ENCODE data around the gene RASL11A. TPM values are rescaled to one million over a fixed set of nuclear protein-coding genes. Genes with fewer than 3 reads are reported as not detected.

The RASL11A gene
- total RNA-seq, 2 donors from 2014 or later, result 0.95 to 1.1 TPM

GRCh38 chr13:27293076-27293691 lies 22.6 kb downstream of the RASL11A start:
- H3K27ac ChIP-seq (ENCODE audit: low read depth, low read length), result no peak overlapping the region
- H3K27me3 ChIP-seq (ENCODE audit: control insufficient read depth, insufficient read depth, low read length, poor library complexity, severe bottlenecking), result no peaks in the 10 kb centered on the region
- Mint-ChIP-seq H3K9me3 (peaks cover 2% of the 10 kb centered on the region), H3K27me3 (ENCODE audit: insufficient read depth) (peaks cover 3% of the 10 kb centered on the region), H3K27ac (no peak overlapping the region), H3K36me3 (ENCODE audit: low read depth) (no peaks in the 10 kb centered on the region), H3K4me1 (no peaks in the 10 kb centered on the region), H3K4me3 (no peak overlapping the region)
- no peaks in the 10 kb centered on the region for H3K36me3 ChIP-seq (ENCODE audit: control insufficient read depth, insufficient read depth, low read length)
- no peak overlapping the region for H3K4me3 ChIP-seq (ENCODE audit: low read length)
- H3K9ac ChIP-seq (ENCODE audit: extremely low read depth, low read length, poor library complexity, severe bottlenecking), result no peak overlapping the region
- no peaks in the 10 kb centered on the region for H3K9me3 ChIP-seq (ENCODE audit: control insufficient read depth, low read length)
- TF ChIP-seq CTCF (conservative IDR thresholded peaks at IDR 0.05), result no peak
- 87 to 90% methylated on average over 6 to 8 of the region's 8 CpGs for WGBS, 2 experiments (ENCODE audit: insufficient coverage in 1 of 2, insufficient read length in 1 of 2)
- H3K4me1 ChIP-seq (ENCODE audit: control insufficient read depth, insufficient read depth, low read length), result no peaks in the 10 kb centered on the region
- DNase-seq, result no peak

DNA sequence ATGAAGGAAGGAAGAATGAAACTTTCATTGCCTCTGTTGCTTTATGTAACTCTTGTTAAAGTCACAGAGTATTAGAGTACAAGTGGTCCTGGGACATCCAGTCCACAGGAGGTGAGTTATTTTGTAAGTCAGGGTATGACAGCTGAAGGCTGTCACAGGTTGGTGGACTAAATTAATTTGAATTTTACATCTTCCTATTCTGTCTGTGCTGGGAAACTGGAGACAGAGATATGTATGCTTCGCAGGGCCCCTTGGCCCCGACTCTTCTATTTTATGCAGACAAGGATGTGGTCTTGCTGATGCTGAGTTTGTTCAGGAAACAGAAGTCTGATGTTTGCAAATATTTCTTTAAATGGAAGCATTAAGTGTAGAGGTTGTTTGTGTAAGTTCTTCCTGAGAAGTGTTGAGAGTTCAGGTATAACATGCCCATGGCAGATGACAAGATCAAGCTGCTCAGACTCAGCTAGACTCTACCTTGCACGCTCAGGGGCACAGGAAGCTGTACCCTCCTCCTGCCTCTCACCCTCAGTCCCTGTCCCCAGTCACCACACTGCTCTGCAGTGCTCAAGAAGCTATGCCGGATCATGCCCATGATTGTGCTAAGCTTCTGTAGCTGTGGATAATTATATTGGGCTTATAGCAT lies 23.4 kb downstream of the RASL11A start:
- Histone ChIP-seq H3K4me3 (ENCODE audit: low read length) (no peak overlapping the region), H3K27ac (ENCODE audit: low read depth, low read length) (no peak overlapping the region), H3K27me3 (ENCODE audit: control insufficient read depth, insufficient read depth, low read length, poor library complexity, severe bottlenecking) (no peaks in the 10 kb centered on the region), H3K36me3 (ENCODE audit: control insufficient read depth, insufficient read depth, low read length) (no peaks in the 10 kb centered on the region), H3K4me1 (ENCODE audit: control insufficient read depth, insufficient read depth, low read length) (no peaks in the 10 kb centered on the region), H3K9ac (ENCODE audit: extremely low read depth, low read length, poor library complexity, severe bottlenecking) (no peak overlapping the region), H3K9me3 (ENCODE audit: control insufficient read depth, low read length) (no peaks in the 10 kb centered on the region)
- 87 to 89% methylated on average over 4 of the region's 4 CpGs for WGBS, 2 experiments (ENCODE audit: insufficient coverage in 1 of 2, insufficient read length in 1 of 2)
- Mint-ChIP-seq H3K9me3 (peaks cover 2% of the 10 kb centered on the region), H3K4me1 (no peaks in the 10 kb centered on the region), H3K27ac (no peak overlapping the region), H3K27me3 (ENCODE audit: insufficient read depth) (peaks cover 3% of the 10 kb centered on the region), H3K36me3 (ENCODE audit: low read depth) (no peaks in the 10 kb centered on the region), H3K4me3 (no peak overlapping the region)
- DNase-seq, result no peak
- TF ChIP-seq CTCF (conservative IDR thresholded peaks at IDR 0.05), result no peak

GRCh38 chr13:27295096-27295495 lies 24.5 kb downstream of the RASL11A start:
- TF ChIP-seq CTCF (conservative IDR thresholded peaks at IDR 0.05), result no peak
- WGBS, 2 experiments (ENCODE audit: insufficient coverage in 1 of 2, insufficient read length in 1 of 2), result 87 to 89% methylated on average over 2 to 7 of the region's 7 CpGs
- Mint-ChIP-seq H3K27me3 (ENCODE audit: insufficient read depth) (peaks cover 3% of the 10 kb centered on the region), H3K4me3 (no peak overlapping the region), H3K36me3 (ENCODE audit: low read depth) (no peaks in the 10 kb centered on the region), H3K4me1 (no peaks in the 10 kb centered on the region), H3K27ac (no peak overlapping the region), H3K9me3 (peaks cover 2% of the 10 kb centered on the region)
- H3K27ac ChIP-seq (ENCODE audit: low read depth, low read length), result no peak overlapping the region
- no peak for DNase-seq
- no peaks in the 10 kb centered on the region for H3K4me1 ChIP-seq (ENCODE audit: control insufficient read depth, insufficient read depth, low read length)
- H3K36me3 ChIP-seq (ENCODE audit: control insufficient read depth, insufficient read depth, low read length), result no peaks in the 10 kb centered on the region
- no peak overlapping the region for H3K9ac ChIP-seq (ENCODE audit: extremely low read depth, low read length, poor library complexity, severe bottlenecking)
- no peaks in the 10 kb centered on the region for H3K9me3 ChIP-seq (ENCODE audit: control insufficient read depth, low read length)
- H3K4me3 ChIP-seq (ENCODE audit: low read length), result no peak overlapping the region
- no peaks in the 10 kb centered on the region for H3K27me3 ChIP-seq (ENCODE audit: control insufficient read depth, insufficient read depth, low read length, poor library complexity, severe bottlenecking)

Measured in endodermal cell (in vitro differentiated cells).